Central memory CD8-positive, alpha-beta T cell (primary cell): ENCODE results near the gene TEX29.

Experiments
- ATAC-seq: fragments of 150-1000 bp; cut with Tn5 transposase; replicated peaks from 2 replicates; pipeline ENCODE4 v1.10.0; 2022; ENCODE audit warnings: mild to moderate bottlenecking, moderate FRiP score, moderate number of reproducible peaks; ENCODE audit not compliant: poor library complexity, severe bottlenecking; ENCODE audit errors: extremely low read depth
- DNase-seq, 2 donors: peaks; one replicate each; pipeline ENCODE4 v3.0.0; 2021; ENCODE audit warnings: low spot score in 2 of 2
- H3K27ac Mint-ChIP-seq: one replicate; pipeline ENCODE4 v1.8.0; 2022; ENCODE audit warnings: low read depth, mild to moderate bottlenecking, moderate library complexity, mixed read lengths
- H3K27me3 Mint-ChIP-seq: one replicate; pipeline ENCODE4 v1.8.0; 2022; ENCODE audit warnings: mixed read lengths
- H3K36me3 Mint-ChIP-seq: one replicate; pipeline ENCODE4 v1.8.0; 2022; ENCODE audit warnings: mild to moderate bottlenecking, moderate library complexity, mixed read lengths; ENCODE audit not compliant: insufficient read depth
- H3K4me1 Mint-ChIP-seq: one replicate; pipeline ENCODE4 v1.8.0; 2022; ENCODE audit warnings: mixed read lengths
- H3K4me3 Mint-ChIP-seq: one replicate; pipeline ENCODE4 v1.8.0; 2022; ENCODE audit warnings: mild to moderate bottlenecking, moderate library complexity, mixed read lengths
- H3K9me3 Mint-ChIP-seq: one replicate; pipeline ENCODE4 v1.8.0; 2022; ENCODE audit warnings: mixed read lengths

The TEX29 gene

DNA sequence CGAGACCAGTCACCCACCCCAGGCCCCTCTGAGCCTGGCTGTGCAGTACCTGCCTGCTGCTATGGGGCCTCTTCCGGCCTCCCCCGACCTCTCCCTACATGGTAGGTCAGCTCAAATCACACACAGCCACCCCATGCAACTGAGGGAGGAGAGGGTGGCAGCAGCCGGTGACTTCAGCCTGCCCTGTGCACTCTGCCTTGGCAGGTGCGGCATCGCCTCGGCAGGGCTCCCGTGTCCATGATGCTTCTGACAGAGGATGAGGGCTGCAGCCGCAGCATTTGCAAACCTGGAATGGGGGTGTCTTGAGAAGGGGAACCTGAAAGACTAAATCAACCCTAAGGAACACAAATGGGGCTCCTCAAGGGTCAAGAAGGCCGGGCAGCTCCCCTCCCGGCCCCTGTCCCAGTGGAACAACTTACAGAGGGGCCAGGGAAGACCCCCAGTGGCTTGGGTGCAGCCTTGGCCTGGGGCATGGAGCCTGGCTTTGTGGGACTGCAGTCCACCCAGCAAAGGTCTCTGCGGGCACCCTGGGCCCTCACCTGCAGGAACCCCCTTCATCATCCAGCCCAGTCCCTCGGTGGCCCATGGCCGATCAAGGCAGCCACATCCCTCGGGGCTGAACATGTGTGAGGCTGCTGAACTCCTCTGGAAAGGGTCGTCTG, 6.7 kb downstream of the TEX29 start:
- Mint-ChIP-seq H3K9me3 (no peaks in the 10 kb centered on the region), H3K27ac (peak overlapping the region; percentile 46), H3K4me3 (no peak overlapping the region), H3K36me3 (peaks cover 2% of the 10 kb centered on the region), H3K27me3 (peaks cover 38% of the 10 kb centered on the region), H3K4me1 (peaks cover 8% of the 10 kb centered on the region)
- DNase-seq, result no peak
- ATAC-seq, result no peak

DNA sequence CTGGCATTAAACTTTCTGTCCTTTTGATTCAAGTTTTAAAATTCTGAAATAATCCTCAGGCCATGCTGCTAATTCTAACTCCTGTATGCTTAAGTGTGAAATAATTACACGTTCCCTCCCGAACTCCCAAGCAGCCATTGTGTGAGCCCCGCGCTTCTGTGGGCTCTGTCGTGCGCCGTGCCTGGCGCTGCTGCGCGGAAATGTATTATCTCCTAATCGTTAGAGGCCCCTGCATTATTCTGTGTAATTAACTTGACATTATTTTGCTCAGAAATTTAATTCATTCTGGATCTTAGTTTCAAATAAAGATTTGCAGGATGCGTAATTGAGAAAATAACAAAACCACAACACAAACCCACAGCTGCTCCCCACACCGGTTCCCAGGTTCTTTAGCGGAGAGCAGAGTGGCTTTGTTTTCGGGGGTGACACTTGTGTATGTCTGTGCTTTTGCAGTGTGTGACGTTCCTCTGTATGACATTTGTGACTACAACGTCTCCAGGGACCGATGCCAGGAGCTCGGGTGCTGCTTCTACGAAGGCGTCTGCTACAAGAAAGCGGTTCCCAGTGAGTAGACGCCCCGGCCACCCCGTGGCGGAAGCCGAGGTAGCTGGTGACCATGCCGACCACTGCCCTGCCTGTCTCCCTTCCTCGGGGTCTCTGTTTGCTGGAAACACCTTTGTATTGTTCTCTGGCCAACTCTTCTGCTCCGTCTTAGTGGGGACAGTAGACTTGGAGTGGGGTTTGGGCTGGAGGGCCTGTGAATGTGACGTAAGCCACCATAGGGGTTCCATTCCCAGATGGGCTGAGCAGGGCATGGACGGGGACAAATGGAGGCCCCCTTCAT, 7.5 kb downstream of the TEX29 start:
- DNase-seq, result no peak
- Mint-ChIP-seq H3K27ac (no peak overlapping the region), H3K4me1 (peaks cover 8% of the 10 kb centered on the region), H3K36me3 (peaks cover 2% of the 10 kb centered on the region), H3K27me3 (peaks cover 37% of the 10 kb centered on the region), H3K9me3 (no peaks in the 10 kb centered on the region), H3K4me3 (no peak overlapping the region)
- no peak for ATAC-seq

DNA sequence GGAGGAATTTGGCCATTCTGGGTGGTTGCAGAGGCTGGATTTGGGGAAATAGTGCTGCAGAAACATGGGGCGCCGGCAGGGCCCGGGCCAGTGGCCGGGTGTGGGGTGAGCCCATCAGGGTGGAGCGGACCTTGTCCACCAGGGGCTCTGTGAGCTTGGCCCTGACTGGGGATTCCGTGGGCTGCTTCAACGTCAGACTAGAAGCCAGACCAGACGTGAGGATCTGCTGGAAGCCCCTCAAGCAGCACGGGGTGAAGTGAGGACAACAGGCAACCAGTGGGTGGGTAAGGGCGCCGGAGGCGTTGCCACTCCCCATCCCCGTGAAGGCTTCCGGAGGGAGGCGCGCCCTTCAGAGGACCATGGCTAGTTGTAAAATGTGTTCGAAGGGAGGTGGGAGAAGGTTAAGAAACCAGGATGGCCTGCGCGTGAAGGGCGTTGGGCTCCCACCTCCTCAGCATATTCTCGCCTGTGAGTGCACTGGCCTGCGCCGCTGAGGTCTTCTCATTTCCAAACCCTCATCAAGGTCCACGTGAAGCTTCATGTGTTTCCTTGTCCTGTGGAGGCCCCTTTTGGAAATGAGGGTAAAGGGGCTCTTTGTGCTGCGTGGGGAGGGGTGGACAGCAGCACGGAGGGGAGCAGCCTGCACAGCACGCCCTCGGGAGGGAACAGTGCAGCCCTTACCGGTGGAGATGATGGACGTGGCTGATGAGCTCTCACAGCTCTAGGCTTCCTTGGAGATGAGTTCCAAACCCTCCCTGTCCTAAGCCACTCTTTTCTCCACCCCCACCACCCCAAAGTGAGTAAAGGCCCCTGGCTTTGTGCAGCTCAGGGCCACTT, 8.3 kb downstream of the TEX29 start:
- no peak overlapping the region for H3K4me3 Mint-ChIP-seq
- no peak for DNase-seq
- H3K27ac Mint-ChIP-seq, result no peak overlapping the region
- H3K27me3 Mint-ChIP-seq, result peaks cover 36% of the 10 kb centered on the region
- H3K9me3 Mint-ChIP-seq, result no peaks in the 10 kb centered on the region
- peaks cover 2% of the 10 kb centered on the region for H3K36me3 Mint-ChIP-seq
- peaks cover 5% of the 10 kb centered on the region for H3K4me1 Mint-ChIP-seq
- no peak for ATAC-seq

DNA sequence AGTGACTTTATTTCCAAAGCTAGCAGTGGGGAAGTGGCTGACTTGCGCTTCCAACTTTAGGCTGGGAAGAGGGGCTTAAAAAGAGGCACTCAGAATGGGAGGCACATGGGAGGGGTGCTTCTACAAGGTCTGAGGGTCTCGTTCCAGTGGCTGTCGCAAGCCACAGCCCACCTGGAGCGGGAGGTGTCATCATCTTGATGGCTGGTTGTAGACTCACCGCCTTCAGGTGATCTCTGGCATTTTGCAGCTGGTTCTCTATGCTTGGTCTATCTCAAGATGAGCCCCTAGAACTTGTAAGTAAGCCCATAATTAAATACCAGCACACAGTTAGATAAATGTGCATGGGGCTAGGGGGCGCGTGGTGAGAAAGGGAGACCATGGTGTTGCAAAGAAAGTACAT, 9.2 kb downstream of the TEX29 start:
- Mint-ChIP-seq H3K4me1 (no peaks in the 10 kb centered on the region), H3K27me3 (peaks cover 28% of the 10 kb centered on the region), H3K27ac (no peak overlapping the region), H3K36me3 (peaks cover 2% of the 10 kb centered on the region), H3K4me3 (no peak overlapping the region), H3K9me3 (no peaks in the 10 kb centered on the region)
- DNase-seq (no peak), ATAC-seq (no peak)

DNA sequence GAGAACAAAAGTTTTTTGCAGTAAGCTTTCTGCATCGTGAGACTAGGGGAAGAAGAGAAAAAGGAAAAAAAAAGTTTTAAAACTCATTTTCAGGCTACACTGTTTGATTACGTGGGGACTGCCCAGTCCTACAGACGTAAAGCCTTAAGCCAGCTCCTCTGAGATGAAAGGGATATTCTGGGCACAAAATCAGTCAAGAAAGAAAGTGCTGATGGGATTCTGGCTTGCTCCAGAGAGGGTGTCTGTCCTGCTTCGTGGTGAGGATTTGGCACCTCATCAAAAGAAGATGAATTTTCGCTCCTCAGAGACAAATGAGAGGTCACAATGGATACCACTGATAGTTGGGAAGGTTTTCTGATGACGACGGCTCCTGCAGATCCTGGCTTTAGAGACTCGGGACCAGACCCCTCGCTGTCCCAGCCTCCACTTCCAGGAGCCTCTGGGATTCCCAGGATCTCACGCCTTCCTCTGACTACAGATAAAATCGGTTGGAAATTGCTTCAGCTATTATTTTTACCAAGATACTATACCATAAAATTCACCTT, 9.7 kb downstream of the TEX29 start:
- DNase-seq (peak in 1 of 2 donors; percentile 1), ATAC-seq (no peak)
- Mint-ChIP-seq H3K9me3 (no peaks in the 10 kb centered on the region), H3K4me3 (no peak overlapping the region), H3K4me1 (no peaks in the 10 kb centered on the region), H3K27me3 (peaks cover 30% of the 10 kb centered on the region), H3K36me3 (peaks cover 1% of the 10 kb centered on the region), H3K27ac (no peak overlapping the region)

DNA sequence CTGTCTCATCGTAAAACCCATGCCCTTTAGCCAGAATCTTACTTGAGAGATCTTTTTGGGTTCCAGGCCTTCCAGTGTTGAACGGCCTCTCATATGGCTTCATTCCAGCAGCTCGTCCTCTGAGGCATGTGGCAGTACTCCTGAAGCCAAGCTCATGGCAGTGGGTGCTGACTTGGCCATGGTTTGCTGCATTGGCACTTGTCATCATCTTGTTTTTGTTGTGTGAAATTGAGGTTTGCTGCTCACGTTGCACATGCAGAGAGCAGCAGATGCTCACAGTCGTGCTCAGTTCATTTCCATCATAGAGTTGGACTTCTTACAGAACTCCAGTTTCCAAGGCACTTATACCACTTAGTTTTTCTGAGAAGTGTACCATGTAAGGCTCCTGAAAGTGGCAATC, 14.9 kb downstream of the TEX29 start:
- DNase-seq (no peak), ATAC-seq (no peak)
- Mint-ChIP-seq H3K36me3 (peaks cover 3% of the 10 kb centered on the region), H3K27ac (no peak overlapping the region), H3K27me3 (peaks cover 21% of the 10 kb centered on the region), H3K9me3 (no peaks in the 10 kb centered on the region), H3K4me3 (no peak overlapping the region), H3K4me1 (no peaks in the 10 kb centered on the region)

DNA sequence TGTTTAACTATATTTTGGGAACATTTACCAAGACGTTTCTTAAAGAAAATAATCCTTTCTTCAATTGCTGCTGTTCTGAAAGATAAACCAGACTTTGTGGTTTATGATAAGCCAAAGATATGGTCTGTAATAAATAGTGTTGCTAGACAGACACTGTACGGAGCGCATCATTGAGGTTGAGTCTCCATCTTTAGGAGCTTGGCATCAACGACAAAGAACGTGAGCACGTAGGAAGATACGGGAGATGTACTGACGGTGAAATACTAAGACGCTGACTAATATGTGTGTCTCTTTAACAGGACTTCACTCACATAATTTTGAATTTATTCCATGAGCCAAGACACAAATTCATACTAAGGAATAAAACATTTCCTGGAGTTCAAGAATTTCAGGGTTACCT, 16.2 kb downstream of the TEX29 start:
- no peak for DNase-seq
- no peak overlapping the region for H3K4me3 Mint-ChIP-seq
- ATAC-seq, result no peak
- H3K9me3 Mint-ChIP-seq, result no peaks in the 10 kb centered on the region
- no peaks in the 10 kb centered on the region for H3K4me1 Mint-ChIP-seq
- peaks cover 21% of the 10 kb centered on the region for H3K27me3 Mint-ChIP-seq
- H3K36me3 Mint-ChIP-seq, result peaks cover 3% of the 10 kb centered on the region
- H3K27ac Mint-ChIP-seq, result no peak overlapping the region

DNA sequence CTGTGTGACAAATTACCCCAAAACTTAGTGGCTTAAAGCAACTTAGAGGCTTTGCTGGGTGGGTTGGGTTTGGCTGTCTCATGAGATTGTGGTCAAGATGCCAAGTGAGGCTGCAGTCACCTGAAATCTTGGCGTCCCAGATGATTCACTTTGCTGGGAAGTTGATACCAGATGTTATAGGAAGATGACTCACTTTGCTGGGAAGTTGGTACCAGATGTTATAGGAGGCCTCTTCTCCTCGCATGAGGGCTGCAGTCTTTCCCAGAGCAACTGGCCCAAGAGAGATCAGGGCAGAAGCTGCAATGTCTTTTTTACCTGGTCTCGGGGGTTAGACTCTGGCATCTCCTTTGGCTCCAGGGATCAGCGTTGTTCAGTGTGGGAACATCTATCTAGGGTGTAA, 16.8 kb downstream of the TEX29 start:
- H3K4me3 Mint-ChIP-seq, result no peak overlapping the region
- H3K4me1 Mint-ChIP-seq, result no peaks in the 10 kb centered on the region
- no peaks in the 10 kb centered on the region for H3K9me3 Mint-ChIP-seq
- peaks cover 3% of the 10 kb centered on the region for H3K36me3 Mint-ChIP-seq
- peaks cover 21% of the 10 kb centered on the region for H3K27me3 Mint-ChIP-seq
- H3K27ac Mint-ChIP-seq, result no peak overlapping the region
- DNase-seq, result no peak
- ATAC-seq, result no peak

DNA sequence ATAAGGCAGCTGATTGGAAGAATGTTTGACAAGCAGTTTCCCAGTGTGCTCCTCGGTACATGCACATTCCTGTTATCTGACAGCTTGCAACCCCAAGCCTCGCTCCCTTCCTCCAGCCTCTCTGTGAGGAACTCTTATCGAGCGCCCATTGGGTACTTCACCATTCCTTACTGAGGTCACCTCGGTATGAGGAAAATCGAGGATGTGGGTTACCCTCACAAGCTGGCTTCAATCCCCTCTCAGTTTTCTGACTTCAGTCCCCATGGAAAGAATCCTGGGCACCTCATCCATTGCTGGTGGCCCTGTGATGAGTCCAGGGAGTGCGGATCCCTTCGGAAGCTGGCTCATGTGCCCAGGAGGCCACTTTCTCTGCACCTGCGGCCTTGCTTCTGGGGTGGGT, 17.3 kb downstream of the TEX29 start:
- ATAC-seq (no peak), DNase-seq (no peak)
- no peaks in the 10 kb centered on the region for H3K9me3 Mint-ChIP-seq
- peaks cover 21% of the 10 kb centered on the region for H3K27me3 Mint-ChIP-seq
- no peak overlapping the region for H3K27ac Mint-ChIP-seq
- no peak overlapping the region for H3K4me3 Mint-ChIP-seq
- no peaks in the 10 kb centered on the region for H3K4me1 Mint-ChIP-seq
- H3K36me3 Mint-ChIP-seq, result peaks cover 3% of the 10 kb centered on the region

DNA sequence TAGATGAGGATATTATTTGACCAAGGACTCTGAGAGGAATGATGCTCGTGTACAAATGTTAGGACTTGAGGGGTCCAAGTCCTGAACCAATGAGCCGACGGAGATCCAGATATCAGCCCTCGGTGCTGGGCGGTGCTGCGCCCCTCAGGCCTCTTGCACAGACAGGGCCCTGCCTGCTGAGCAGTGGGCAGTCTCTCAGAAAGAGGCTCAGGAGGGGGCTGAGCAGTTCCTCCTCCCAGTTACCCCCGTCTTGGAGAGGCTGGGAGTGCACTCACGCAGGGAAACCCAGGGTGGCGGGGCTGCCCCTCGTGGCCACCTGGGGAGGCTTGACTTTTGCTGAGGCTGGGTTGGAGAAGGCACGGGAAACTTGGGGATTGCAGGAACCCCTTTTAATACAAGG, 18.4 kb downstream of the TEX29 start:
- no peaks in the 10 kb centered on the region for H3K4me1 Mint-ChIP-seq
- no peak overlapping the region for H3K4me3 Mint-ChIP-seq
- ATAC-seq (no peak), DNase-seq (no peak)
- H3K9me3 Mint-ChIP-seq, result no peaks in the 10 kb centered on the region
- H3K36me3 Mint-ChIP-seq, result peaks cover 3% of the 10 kb centered on the region
- H3K27me3 Mint-ChIP-seq, result peaks cover 12% of the 10 kb centered on the region
- H3K27ac Mint-ChIP-seq, result no peak overlapping the region

DNA sequence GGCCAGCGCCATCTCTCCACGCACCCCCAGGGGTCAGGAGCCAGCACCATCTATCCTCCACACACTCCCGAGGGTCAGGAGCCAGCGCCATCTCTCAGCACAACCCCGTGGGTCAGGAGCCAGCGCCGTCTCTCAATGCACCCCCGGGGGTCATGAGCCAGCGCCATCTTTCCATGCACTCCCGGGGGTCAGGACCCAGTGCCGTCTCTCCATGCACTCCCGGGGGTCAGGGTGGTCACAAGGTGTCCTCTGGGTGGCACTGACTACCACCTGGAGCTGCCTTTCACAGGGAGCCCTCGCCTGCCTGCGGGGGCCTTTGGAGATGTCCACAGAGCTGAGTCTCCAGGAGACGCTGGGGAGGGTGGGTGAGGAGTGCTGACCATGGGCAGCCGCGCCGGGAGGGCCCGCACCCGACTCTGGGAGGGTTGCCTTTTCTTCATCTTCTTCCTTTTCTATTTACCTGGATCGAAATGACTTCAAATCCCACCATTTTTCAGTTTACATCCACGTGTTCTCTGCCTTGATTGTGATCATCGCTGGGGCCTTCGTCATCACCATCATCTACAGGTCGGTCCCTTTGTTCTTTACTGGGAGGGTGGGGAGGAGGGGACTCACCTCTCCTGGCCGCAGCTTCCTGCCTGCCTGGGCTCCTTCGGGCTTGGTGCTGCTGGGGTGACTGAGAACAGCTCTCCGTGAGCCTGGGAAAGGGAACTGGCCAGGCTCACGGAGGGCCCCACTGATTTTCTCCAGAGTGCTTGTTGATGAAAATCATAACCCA, 19.1 kb downstream of the TEX29 start:
- Mint-ChIP-seq H3K9me3 (no peaks in the 10 kb centered on the region), H3K4me3 (no peak overlapping the region)

DNA sequence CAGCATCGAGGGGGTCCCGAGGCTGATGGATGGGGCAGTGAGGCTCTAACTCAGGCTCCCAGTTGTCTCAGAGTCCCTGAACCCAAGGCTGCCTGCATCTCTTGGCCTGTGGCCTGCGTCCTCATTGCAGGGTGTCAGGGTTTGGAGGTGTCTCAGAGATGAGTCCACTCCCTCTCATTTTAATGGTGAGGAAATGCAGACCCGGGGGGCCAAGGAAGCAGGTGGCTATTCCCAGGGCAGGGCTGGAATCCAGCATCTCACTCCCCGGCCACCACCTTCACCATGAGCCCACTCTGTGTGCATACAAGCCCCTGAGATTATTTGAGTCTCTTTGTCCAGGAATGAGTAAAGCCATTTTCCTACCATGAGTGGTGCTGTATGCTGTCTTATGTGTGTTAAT, 21.4 kb downstream of the TEX29 start:
- no peak for DNase-seq
- H3K27me3 Mint-ChIP-seq, result no peaks in the 10 kb centered on the region

More for the DNA sequence above, 19.1 kb downstream of the TEX29 start:
- peaks cover 3% of the 10 kb centered on the region for H3K36me3 Mint-ChIP-seq
- ATAC-seq (no peak), DNase-seq (peak in 1 of 2 donors; percentile 8)
- H3K4me1 Mint-ChIP-seq, result no peaks in the 10 kb centered on the region
- H3K27me3 Mint-ChIP-seq, result peaks cover 12% of the 10 kb centered on the region
- H3K27ac Mint-ChIP-seq, result no peak overlapping the region

More for the DNA sequence above, 21.4 kb downstream of the TEX29 start:
- peaks cover 2% of the 10 kb centered on the region for H3K36me3 Mint-ChIP-seq
- no peak overlapping the region for H3K4me3 Mint-ChIP-seq
- H3K27ac Mint-ChIP-seq, result no peak overlapping the region
- H3K9me3 Mint-ChIP-seq, result no peaks in the 10 kb centered on the region
- no peak for ATAC-seq
- no peaks in the 10 kb centered on the region for H3K4me1 Mint-ChIP-seq
